ENCODE measurements around the gene IL21R.
"Not testable (repeated sequence)": the region's sequence is repeated elsewhere in the genome, so short reads cannot be mapped to it uniquely, and the experiment has no call there.

Gene IL21R

DNA sequence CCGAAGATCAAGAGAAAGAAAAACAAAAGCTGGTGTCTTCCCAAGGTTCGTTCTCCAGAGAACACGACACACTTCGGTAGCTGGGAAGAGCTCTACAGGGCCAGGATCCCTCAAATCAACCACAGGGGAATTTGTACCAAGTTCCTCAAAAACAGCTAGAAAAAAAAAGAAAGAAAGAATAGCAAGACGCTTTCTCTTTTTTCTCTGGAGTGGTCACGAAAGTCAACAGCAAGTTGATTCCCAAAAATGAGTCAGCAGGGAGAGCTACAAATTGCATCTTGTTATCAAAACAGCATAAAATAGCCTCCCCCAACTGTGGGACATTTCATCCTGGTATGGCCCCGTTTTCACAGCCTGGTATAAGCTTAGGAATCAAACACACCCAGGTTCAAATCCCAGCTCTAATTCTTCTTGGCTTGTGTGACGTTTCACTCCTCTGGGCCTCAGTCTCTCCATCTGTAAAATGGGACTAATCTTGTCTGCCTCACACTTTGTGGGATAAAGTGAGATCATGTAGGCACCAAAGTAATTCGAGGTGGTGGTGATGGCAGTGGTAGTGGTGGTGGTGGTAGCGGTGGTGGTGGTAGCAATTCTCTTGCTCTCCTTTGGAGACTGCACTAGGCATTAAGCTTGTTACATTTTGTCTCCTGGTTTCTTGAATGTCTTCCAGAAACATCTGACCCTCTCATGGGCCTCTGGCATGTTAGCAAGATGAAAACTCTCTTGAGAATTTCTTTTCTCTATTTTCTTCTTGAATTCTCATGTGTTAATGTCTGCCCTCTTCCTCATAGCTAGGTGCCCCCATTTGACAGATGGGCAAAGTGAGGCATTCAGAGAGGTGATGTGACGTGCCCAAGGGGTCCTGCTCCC lies 988 bp upstream of the IL21R start:
- DNase-seq (ENCODE audit: low read depth, low spot score): no peak

DNA sequence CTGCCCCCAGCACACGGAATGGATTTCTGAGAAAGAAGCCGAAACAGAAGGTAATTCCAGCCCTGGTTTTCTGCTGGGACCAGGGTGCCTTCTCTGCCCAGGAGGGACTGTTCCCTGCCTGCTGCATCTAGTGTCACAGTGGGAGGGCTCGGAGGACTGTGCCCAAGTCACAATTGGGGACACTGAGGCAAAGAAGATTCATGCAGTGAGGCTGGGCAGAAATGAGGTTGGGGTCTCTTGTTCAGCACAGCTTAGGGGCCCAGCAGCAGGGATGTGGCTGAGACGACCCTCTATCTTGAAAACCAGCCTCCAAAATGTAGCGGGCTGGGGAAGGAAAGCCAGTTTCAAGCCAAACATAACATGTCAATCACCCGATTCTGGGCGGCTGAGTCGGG lies 592 bp downstream of the IL21R start:
- no peak for DNase-seq (ENCODE audit: low read depth, low spot score)

DNA sequence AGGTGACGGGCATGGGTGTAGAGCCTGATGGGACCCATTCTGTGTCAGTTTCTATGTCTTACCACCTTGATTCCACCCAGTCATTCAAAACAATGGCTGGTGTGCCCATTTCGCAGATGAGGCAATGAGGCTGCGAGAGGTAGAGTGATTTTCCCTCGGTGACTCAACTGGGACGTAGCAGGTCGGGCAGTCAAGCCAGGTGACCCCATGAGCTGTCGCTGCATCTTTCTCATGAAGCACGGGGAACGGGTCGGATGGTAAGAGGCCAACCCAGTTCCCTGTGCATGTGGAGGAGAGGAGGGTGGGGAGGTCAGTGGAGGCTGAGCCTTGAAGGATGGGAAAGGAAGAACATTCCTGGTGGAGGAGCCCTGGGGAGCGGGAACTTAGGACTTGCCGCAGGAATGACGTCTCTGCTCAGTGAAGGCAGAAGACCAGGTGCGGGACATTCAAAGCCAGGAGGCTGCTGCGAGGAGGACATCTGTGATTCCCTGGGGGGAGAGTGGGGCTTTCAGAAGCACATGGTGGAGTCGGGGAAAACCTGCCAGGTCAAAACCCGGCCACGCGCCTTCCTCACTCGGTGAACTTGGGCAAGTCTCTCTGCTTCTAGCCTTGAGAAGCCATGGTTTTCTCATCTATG lies 1.1 kb downstream of the IL21R start:
- no peak for DNase-seq (ENCODE audit: low read depth, low spot score)

DNA sequence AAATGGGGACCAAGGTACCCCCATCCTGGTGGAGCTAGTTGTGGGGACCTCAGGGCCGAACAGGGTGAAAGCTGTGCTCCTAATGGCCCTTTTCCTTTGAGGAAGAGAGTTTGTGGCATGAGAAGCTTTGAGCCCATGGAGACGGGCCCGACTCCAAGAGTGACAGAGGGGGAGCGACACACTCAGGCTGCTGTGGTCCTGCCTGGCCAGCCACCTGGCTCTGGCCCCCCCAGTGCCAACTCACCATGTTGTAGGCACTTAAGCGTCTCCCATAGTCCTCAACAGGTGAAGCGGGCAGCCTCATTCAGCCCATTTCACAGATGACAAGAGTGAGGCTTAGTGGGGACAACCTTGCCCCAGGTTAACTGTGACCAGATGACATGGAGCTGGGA lies 1.6 kb downstream of the IL21R start:
- DNase-seq (ENCODE audit: low read depth, low spot score): no peak

DNA sequence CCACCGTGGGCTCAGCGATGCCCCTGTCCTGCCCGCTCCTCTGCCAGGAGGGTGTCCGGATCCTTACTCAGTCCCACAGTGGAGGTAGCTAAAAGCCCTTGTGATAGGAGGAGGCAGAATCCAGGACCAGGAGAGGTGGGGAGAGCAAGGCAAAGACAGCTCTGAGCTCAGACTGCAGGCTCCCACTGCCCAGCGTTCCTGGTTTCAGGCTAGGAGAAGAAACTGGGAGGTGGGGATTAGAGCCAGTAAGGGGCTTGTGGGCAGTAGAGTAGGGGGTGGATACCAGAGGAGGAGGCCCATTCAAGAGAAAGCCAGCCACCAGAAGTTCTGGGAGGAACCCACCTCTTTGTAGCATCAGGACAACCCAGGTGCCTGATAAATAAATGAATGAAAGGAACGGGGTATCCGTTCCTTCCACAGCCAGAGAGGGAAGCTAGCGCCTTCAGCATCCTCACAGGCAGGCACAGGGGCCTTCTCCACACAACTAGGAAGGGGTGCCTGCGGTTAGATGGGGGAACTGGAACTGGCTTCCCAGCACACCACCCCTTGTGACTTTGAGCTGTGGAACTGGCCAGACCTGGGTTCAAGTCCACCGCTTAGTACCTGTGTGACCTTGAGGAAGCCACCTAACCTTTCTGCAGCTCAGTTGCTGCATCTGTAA lies 2.3 kb downstream of the IL21R start:
- no peak for DNase-seq (ENCODE audit: low read depth, low spot score)

DNA sequence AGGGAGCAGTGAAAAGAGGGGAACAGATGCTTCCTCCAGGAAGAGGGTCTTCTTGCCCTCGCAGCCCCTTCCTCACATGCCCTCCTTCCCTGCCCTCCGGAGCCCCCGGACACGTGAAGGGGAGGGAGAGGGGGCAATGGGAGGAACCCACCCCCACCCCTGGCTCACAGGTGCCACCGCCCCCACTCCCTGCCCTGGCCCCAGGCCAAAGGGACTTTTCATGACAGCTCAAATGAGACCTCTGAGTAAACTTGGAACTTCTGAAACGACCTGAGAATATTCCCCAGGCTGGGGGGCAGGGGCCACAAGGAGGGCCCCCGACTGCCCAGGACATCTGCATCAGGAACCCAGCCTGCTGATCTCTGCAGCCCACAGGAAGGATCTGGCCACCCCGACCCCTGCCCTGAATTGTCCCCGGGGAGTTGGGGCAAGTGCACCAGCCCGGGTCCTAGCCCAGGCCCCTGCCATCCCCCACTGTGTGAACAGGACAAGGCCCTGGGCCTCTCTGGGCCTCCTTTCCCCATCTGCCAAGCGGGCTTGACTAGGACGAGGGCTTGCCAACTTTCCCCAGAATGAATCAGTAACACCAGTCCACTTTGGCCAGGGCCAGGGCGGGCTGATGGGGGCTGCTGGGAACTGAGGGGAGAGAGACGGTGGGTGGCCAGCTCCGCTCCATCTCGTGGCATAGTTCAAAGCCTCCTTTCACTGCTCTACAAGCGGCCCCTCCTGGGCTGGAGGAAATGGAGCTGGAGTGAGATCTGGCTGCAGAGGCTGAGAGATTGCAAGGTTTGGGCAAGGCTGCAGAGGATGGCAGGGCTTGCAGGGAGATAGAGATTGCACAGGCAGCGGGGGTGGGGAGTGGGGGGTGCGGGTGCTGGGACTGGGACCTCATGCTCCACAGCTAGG lies 3.8 kb downstream of the IL21R start:
- peak; percentile 55 for DNase-seq (ENCODE audit: low read depth, low spot score)

DNA sequence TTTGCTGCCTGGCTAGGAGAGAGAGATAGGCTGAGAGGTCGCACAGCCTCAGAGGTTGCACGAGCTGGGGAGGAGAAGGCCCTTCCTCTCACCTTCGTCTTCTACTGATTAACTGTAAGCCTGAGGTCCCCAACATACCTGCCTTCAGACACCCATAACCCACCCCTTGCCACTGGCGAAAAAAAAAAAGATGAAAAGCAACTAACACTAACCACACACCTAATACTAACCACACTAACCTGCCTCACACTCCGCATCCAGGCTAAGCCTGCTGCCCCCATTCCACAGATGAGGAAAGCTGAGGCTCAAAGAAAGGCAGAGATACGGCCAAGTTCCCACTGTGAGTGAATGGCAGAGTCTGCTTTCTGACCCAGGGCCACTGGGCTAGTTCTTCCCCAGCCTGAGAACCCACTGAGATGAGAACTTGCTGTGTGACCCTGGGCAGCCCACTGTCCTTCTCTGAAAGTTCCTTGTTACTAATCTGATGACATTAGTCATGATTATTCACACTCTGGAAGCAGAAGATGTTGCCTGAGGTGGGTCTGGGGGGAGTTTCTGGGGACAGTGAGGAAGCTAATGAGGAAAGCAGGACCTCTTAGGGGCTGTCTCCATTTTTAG lies 4.6 kb downstream of the IL21R start:
- no peak for DNase-seq (ENCODE audit: low read depth, low spot score)

DNA sequence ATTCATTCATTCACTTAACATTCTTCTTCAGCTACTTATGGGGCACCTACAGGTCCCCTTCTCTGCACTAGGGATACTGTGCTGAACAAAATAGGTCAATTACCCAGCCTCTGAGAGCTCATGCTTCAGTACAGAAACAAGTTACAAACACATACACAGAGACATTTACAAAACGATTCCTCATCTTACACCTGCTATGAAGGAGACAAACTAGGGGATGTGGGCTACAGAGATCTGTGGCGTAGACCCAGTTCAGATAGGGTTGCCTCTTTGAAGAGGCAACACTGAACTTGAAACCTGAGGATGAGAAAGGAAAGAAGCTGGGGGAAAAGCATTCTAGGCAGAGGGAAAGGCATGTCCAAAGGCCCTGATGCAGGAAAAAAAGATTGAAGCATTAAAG lies 5.2 kb downstream of the IL21R start:
- DNase-seq (ENCODE audit: low read depth, low spot score): no peak

DNA sequence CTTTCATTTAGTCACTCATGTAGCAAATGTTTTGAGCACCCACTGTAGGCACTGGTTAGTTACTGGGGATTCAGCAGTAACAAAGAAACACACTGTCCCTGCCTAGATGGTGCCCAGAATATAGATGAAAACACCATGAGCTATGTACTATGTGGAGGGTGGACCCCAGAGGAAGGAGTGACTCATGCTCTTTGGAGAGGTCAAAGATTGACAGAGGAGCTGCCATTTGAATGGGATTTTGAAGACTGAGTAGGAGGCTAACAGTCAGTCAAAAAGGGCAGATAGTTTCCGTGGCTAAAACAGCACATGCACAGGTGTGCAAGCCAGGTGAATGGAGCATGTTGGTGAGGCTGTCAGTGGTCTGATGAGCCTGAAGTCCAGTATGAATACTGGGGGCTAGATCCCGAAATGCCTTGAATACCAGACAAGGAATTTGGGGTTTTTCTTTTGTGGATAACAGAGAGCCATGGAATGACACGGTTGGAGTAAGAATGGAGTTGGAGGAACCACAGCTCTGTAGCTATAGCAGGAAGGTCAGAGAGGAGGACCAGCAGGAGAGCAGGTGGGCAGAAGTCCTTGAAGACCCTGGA lies 6.1 kb downstream of the IL21R start:
- no peak for DNase-seq (ENCODE audit: low read depth, low spot score)

DNA sequence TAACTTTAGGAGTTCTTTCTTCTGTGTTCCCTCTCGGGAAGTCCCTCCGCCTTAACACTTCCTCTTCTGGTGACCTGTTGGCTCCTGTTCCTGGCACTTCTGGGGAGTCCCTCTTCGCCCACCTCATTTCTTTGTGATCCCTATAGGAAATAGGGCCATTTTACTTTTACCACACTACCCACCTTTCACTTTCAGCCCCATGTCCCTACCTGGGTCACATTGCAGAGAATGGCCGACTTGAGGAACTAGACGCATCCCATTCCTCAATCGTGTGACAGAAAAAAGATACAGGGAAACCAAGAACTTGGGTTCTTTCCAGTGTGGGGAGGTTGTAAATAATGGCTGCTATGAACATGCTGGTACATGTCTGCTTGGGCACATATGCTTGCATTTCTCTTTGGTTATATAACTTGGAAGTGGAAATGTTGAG lies 6.6 kb downstream of the IL21R start:
- DNase-seq (ENCODE audit: low read depth, low spot score): no peak

DNA sequence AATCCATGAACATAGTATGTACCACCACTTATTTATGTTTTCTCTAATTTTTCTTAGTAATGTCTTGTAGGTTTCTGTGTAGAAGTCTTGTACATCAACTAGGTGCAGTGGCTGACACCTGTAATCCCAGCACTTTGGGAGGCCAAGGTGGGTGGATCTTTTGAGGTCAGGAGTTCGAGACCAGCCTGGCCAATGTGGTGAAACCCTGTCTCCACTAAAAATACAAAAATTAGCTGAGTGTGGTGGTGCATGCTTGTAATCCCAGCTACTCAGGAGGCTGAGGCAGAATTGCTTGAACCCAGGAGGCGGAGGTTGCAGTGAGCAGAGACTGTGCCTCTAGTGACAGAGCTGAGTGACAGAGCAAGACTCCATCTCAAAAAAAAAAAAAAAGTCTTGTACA lies 8.0 kb downstream of the IL21R start:
- not testable (repeated sequence) for DNase-seq (ENCODE audit: low read depth, low spot score)

DNA sequence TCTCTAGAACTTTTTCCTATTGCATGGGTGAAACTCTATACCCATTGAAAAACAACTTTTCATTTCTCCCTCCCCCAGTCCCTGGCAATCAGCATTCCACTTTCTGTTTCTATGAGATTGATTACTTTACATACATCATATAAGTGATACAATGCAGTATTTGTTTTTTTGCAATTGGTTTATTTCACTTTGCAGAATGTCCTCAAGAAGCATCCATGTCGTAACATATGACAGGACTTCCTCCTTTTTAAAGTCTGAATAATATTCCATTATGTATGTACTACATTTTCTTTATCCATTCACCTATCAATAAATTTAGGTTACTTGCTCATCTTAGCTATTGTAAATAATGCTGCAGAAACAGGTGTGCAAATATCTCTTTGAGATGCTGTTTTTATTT lies 8.8 kb downstream of the IL21R start:
- DNase-seq (ENCODE audit: low read depth, low spot score): no peak

DNA sequence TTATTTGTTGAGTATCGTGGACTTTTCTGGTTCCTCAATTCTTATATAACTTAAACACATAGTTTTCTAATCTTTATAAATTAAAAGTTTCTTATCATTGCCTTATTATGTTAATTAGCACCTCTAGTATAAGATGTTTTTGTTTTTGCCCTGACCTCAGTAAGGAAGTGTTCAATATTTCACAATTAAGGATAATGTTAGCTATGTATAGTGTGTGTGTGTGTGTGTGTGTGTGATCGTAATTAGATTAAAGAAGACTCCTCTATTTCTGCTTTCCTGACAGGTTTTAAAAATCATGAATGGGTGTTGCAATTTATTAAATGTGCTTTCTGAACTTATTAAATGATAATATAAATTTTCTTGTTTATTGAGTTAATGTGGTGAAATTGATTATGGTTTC lies 12.0 kb downstream of the IL21R start:
- no peak for DNase-seq (ENCODE audit: low read depth, low spot score)

DNA sequence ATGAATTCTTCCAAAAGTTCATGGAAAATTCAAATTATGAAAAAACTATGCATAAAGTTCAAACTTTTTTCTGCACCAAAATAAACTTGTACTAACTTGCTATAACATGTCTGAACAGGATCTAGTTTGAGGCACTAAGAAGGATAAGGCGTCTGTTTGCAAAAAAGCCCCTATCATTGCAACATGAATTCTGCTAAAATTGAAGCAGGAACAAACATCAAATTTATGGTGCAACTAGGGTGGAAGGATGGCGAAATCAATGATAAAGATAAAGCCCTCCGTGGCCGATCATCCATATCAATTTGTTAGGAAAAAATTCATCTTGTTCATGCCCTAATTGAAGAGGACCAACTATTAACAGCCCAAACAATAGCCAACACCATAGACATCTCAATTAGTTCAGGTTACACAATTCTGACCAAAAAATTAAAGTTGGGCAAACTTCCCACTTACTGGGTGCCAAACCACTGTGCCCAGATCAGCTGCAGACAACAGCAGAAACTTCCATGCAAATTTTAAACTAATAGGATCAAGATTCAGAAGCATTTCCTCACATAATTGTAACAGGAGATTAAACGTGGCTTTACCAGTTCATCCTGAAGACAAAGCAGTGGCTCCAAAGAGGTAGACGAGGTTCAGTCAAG lies 12.9 kb downstream of the IL21R start:
- no peak for DNase-seq (ENCODE audit: low read depth, low spot score)

DNA sequence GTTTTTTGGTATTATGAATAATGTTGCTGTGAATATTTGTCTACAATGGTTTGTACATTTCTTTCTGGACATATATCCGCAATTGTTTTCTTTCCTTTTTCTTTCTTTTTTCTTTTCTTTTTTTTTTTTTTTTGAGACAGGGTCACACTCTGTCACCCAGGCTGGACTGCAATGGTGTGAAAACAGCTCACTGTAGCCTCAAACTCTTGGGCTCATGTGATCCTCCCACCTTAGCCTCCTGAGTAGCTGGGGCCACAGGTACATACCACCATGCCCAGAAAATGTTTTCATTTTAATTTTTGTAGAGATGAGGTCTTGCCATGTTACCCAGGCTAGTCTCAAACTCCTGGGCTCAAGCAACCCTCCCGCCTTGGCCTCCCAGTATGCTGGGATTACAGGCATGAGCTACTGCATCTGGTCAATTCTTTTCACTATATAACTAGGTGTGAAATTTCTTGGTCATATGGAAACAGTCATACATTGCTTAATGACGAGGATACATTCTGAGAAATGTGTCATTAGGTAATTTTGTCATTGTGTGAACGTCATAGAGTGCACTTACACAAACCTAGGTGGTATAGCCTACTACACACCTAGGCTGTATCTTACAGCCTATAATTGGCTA lies 15.2 kb downstream of the IL21R start:
- no peak for DNase-seq (ENCODE audit: low read depth, low spot score)

DNA sequence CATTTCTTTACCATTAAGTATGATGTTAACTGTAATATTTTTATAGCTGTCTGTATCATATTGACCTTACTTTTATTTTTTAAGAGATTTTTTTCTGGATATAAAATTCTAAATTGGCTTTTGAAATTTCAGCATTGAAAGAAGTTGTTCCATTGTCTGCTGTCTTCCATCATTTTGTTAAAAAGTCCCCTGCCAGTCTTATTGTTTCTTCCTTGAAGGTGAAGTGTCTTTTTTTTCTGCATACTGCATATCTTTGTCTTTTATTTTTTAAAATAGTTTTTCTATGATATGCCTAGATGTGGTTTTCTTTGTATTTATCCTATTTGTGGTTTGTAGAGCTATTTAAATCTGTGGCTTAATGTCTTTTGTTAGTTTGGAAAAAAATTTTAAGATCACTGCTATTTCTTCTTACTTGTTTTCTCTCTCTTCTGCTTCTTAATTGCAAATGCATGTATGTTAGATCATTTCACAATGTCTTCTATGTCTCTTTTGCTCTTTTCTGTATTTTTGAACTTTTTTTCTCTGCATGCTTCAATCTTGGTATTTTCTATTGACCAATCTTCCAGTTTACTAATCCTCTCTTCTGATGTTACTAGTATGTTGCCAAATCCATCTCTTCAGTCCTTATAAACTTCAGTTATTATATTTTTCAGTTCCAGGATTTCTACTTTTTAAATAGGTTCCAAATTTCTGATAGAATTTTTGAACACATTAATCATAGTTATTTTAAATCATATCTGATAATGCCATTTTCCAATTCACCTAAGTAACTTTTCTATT lies 20.2 kb downstream of the IL21R start:
- DNase-seq (ENCODE audit: low read depth, low spot score): no peak

DNA sequence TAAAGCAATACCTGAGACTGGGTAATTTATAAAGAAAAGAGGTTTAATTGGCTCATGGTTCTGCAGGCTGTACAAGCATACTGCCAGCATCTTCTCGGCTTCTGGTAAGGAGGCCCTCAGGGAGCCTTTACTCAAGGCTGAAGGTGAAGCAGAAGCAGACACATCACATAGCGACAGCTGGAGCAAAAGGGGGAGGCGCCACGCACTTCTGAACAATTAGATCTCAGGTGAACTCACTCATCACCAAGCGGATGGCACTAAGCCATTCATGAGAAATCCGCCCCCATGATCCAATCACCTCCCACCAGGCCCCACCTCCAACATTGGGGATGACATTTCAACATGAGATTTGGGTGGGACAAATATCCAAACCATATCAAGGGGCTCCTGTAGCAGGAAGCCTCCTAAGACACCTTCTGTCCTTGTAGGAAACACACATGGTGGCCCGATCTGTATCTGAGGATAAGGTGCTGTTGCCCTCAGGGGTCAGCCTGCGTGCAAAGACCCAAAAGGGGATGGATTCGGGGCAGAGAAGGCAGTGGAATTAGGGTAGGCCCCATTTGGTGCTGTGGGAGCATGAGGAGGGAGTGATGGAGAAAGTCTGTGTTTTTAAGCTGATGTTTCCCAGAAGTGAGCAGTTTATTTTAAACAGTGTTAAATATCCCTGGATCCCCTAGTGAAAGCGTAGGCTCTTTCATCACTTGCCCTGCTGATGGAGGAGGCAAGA lies 23.0 kb downstream of the IL21R start:
- no peak for DNase-seq (ENCODE audit: low read depth, low spot score)

DNA sequence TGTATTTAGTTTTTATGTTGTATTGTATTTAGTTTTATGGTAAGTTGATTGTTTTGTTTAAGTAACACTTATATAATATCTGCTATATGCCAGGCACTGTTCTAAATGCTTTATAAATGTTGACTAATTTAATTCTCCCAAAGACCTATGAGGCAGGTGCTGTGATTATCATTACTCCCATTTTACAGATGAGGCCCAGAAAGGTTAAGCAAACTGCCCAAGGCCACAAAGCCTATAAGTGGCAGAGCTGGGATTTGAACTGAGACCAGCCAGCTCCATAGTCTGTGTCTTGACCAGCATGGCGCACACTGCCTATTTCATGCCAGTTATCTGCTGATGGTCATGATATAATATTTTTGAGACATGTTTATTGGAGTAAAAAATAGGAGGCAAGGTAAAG lies 24.0 kb downstream of the IL21R start:
- no peak for DNase-seq (ENCODE audit: low read depth, low spot score)
